A673 (cell line): ENCODE results near the gene SLC23A2.

Experiments used
- CTCF ChIP-seq: fragments of 300-800, 200-600 bp; sonication (generic); conservative IDR thresholded peaks from 2 replicates; pipeline ENCODE4 v1.5.1; 2017; ENCODE audit warnings: low read depth, mild to moderate bottlenecking, antibody characterized with exemption, low read length, moderate library complexity, mixed read lengths
- EZH2 ChIP-seq: fragments of 200-600 bp; sonication (generic); IDR thresholded peaks from 2 replicates; pipeline ENCODE4 v1.6.1; 2017; ENCODE audit warnings: borderline replicate concordance, low read depth, mild to moderate bottlenecking, mixed read lengths, antibody characterized with exemption, low read length; ENCODE audit not compliant: poor library complexity, severe bottlenecking

DNA sequence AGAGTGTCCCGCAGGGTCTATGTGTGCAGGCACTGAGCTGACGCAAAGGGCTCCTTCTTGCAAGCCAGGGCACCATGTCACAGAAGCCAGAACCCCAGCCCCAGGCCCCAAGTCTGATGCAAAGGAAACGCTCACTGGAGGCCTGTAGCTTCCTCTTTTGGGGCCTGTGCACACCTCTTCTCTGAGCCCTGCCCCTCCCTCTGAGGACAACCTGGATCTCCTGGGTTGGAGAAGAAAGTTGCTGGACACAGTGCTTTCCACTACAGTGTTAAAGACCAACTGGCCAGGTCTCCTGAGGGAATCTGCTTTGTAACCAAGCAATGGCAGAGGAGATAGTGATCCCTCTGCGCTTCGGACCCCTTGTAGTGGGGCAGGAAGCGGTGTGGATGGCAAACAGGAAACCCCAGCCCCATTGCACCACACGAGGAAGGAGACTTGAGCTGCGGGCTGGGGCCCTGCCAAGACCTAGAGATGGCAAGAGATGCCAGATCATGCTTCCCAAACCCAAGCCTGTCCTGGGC is 189.6 kb downstream of the SLC23A2 start:
- no peak for TF ChIP-seq CTCF
- no peak for TF ChIP-seq EZH2
